SK-N-SH treated with all-trans-retinoic acid at 6 μM for 48 hours (cell line): Measurements from ENCODE around the gene SQOR.

ENCODE experiments used
- ATAC-seq: fragments of 200-7000 bp; cut with Tn5 transposase; 3 replicates; pipeline ENCODE4 v1.9.1; 2020; ENCODE audit warnings: mild to moderate bottlenecking, moderate library complexity
- ARNTL ChIP-seq: fragments of 450-650 bp; formaldehyde crosslinking; IDR thresholded peaks from 2 replicates; pipeline ENCODE4 v1.5.0; 2020; ENCODE audit warnings: low read depth, mild to moderate bottlenecking, moderate library complexity, borderline replicate concordance
- BACH2 ChIP-seq: fragments of 250-450 bp; sonication (Bioruptor Pico); IDR thresholded peaks from 2 replicates; pipeline ENCODE4 v1.9.0; 2021; ENCODE audit warnings: mild to moderate bottlenecking, borderline replicate concordance
- CSDC2 ChIP-seq: fragments of 250-450 bp; sonication (Bioruptor Pico); IDR thresholded peaks from 2 replicates; pipeline ENCODE4 v1.5.0; 2020; ENCODE audit warnings: mild to moderate bottlenecking, moderate library complexity
- ESRRG ChIP-seq: fragments of 250-450 bp; sonication (Bioruptor Pico); IDR thresholded peaks from 2 replicates; pipeline ENCODE4 v1.6.1; 2021; ENCODE audit warnings: mild to moderate bottlenecking
- GLIS3 ChIP-seq: fragments of 250-450 bp; sonication (Bioruptor Pico); IDR thresholded peaks from 2 replicates; pipeline ENCODE4 v1.5.0; 2020; ENCODE audit warnings: mild to moderate bottlenecking, moderate library complexity
- ISL1 ChIP-seq: fragments of 250-450 bp; sonication (Bioruptor Pico); IDR thresholded peaks from 2 replicates; pipeline ENCODE4 v2.1.2; 2022; ENCODE audit warnings: mild to moderate bottlenecking, moderate library complexity
- OSR1 ChIP-seq: fragments of 250-450 bp; sonication (Bioruptor Pico); IDR thresholded peaks from 2 replicates; pipeline ENCODE4 v1.8.0; 2022; ENCODE audit warnings: moderate library complexity, mild to moderate bottlenecking, inconsistent platforms
- PPARA ChIP-seq: fragments of 250-450 bp; sonication (Bioruptor Pico); IDR thresholded peaks from 2 replicates; pipeline ENCODE4 v1.5.0; 2020; ENCODE audit warnings: mild to moderate bottlenecking, borderline replicate concordance
- RARB ChIP-seq: fragments of 250-450 bp; sonication (Bioruptor Pico); IDR thresholded peaks from 2 replicates; pipeline ENCODE4 v1.8.0; 2021; ENCODE audit warnings: mild to moderate bottlenecking, moderate library complexity
- SNAI2 ChIP-seq: fragments of 250-450 bp; sonication (Bioruptor Pico); IDR thresholded peaks from 2 replicates; pipeline ENCODE4 v1.5.0; 2020; ENCODE audit warnings: mild to moderate bottlenecking, moderate library complexity
- TCF4 ChIP-seq: fragments of 250-450 bp; sonication (Bioruptor Pico); IDR thresholded peaks from 2 replicates; pipeline ENCODE4 v1.8.0; 2021; ENCODE audit warnings: mild to moderate bottlenecking, moderate library complexity, borderline replicate concordance
- TOX ChIP-seq: fragments of 250-450 bp; sonication (Bioruptor Pico); IDR thresholded peaks from 2 replicates; pipeline ENCODE4 v1.8.0; 2021; ENCODE audit warnings: mild to moderate bottlenecking, moderate library complexity, borderline replicate concordance
- ZC3H10 ChIP-seq: fragments of 250-450 bp; sonication (Bioruptor Pico); IDR thresholded peaks from 2 replicates; pipeline ENCODE4 v1.5.1; 2021; ENCODE audit warnings: mild to moderate bottlenecking, moderate library complexity
- ZFP3 ChIP-seq: fragments of 250-450 bp; sonication (Bioruptor Pico); IDR thresholded peaks from 2 replicates; pipeline ENCODE4 v1.5.0; 2020; ENCODE audit warnings: mild to moderate bottlenecking, moderate library complexity
- ZFP30 ChIP-seq: fragments of 450-650 bp; formaldehyde crosslinking; IDR thresholded peaks from 2 replicates; pipeline ENCODE4 v1.5.0; 2022; ENCODE audit warnings: mild to moderate bottlenecking, moderate library complexity
- ZNF565 ChIP-seq: fragments of 450-650 bp; formaldehyde crosslinking; conservative IDR thresholded peaks from 2 replicates; pipeline ENCODE4 v1.5.0; 2020; ENCODE audit warnings: low read depth, mild to moderate bottlenecking, moderate library complexity
- ZNF70 ChIP-seq: fragments of 450-650 bp; formaldehyde crosslinking; IDR thresholded peaks from 2 replicates; pipeline ENCODE4 v1.5.0; 2020; ENCODE audit warnings: mild to moderate bottlenecking, moderate library complexity
- TF ChIP-seq, protein P1 (sequence below): fragments of 250-450 bp; sonication (Bioruptor Pico); IDR thresholded peaks from 2 replicates; pipeline ENCODE4 v1.8.0; 2021; ENCODE audit warnings: low read depth, mild to moderate bottlenecking, moderate library complexity, borderline replicate concordance
- TF ChIP-seq, protein P2 (sequence below): fragments of 250-450 bp; sonication (Bioruptor Pico); IDR thresholded peaks from 2 replicates; pipeline ENCODE4 v1.5.1; 2020; ENCODE audit warnings: low read depth, mild to moderate bottlenecking, moderate library complexity
- TF ChIP-seq, protein P3 (sequence below): fragments of 250-450 bp; sonication (Bioruptor Pico); IDR thresholded peaks from 2 replicates; pipeline ENCODE4 v1.8.0; 2020; ENCODE audit warnings: mild to moderate bottlenecking, moderate library complexity, borderline replicate concordance
- TF ChIP-seq, protein P4 (sequence below): fragments of 250-450 bp; sonication (Bioruptor Pico); IDR thresholded peaks from 2 replicates; pipeline ENCODE4 v1.5.0; 2020; ENCODE audit warnings: mild to moderate bottlenecking, moderate library complexity
- TF ChIP-seq, protein P5 (sequence below): fragments of 250-450 bp; sonication (Bioruptor Pico); IDR thresholded peaks from 2 replicates; pipeline ENCODE4 v1.5.1; 2021; ENCODE audit warnings: mild to moderate bottlenecking, moderate library complexity

SQOR gene

DNA sequence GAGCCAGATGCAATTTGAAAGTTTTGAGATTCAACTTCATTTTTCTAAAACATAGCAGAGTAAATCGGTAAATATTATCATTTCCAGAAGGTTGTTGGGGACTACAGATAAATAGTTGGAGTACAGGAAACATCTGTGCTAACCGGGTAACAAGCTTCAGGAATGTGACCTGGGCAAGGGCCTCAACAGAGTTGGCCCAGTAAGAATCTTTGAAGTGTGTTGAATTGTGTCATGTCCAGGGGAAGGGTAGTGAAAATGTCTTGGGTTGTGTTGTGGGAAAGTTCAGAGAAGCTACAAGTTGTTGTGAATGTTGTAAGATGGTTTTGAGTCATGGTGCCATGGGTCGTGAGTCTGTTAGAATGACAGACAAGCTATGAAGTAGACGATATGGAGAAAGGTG is 35.7 kb downstream of the SQOR start:
- ATAC-seq, result no peak
- TF ChIP-seq TOX (CRISPR knock-in tag) (no peak), OSR1 (CRISPR knock-in tag) (no peak), RARB (CRISPR knock-in tag) (no peak), TCF4 (no peak), BACH2 (no peak)
- TF ChIP-seq, protein P1, sequence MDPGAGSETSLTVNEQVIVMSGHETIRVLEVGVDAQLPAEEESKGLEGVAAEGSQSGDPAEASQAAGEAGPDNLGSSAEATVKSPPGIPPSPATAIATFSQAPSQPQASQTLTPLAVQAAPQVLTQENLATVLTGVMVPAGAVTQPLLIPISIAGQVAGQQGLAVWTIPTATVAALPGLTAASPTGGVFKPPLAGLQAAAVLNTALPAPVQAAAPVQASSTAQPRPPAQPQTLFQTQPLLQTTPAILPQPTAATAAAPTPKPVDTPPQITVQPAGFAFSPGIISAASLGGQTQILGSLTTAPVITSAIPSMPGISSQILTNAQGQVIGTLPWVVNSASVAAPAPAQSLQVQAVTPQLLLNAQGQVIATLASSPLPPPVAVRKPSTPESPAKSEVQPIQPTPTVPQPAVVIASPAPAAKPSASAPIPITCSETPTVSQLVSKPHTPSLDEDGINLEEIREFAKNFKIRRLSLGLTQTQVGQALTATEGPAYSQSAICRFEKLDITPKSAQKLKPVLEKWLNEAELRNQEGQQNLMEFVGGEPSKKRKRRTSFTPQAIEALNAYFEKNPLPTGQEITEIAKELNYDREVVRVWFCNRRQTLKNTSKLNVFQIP (CRISPR knock-in tag), result no peak

DNA sequence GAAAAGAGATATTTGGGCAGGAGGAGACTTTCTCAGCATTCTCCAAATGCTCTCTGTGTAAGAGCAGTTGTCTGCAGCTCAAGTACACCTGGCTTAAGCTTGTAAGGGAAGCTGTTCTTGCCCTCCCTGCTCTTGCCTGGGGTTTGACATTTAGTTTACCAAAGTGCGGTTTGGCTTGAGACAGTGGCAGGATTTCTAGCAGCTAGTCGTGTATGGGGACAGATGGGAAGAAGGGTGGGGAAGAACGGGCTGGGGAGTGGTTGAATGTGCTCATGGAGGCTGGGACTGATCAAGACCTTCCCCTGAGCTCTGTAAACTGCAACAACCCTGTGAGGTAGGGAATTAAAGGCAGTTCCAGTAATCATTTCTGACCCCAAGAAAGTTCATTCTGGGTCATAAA is 39.8 kb downstream of the SQOR start:
- no peak for TF ChIP-seq SNAI2 (CRISPR knock-in tag)
- no peak for TF ChIP-seq GLIS3 (CRISPR knock-in tag)
- no peak for TF ChIP-seq ESRRG
- TF ChIP-seq, protein P1 (CRISPR knock-in tag), result no peak
- TF ChIP-seq ZFP30 (CRISPR knock-in tag), result no peak
- no peak for TF ChIP-seq ZNF565 (CRISPR knock-in tag)
- TF ChIP-seq ZC3H10, result no peak
- TF ChIP-seq, protein P2, sequence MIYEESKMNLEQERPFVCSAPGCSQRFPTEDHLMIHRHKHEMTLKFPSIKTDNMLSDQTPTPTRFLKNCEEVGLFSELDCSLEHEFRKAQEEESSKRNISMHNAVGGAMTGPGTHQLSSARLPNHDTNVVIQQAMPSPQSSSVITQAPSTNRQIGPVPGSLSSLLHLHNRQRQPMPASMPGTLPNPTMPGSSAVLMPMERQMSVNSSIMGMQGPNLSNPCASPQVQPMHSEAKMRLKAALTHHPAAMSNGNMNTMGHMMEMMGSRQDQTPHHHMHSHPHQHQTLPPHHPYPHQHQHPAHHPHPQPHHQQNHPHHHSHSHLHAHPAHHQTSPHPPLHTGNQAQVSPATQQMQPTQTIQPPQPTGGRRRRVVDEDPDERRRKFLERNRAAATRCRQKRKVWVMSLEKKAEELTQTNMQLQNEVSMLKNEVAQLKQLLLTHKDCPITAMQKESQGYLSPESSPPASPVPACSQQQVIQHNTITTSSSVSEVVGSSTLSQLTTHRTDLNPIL, result no peak
- TF ChIP-seq BACH2, result no peak
- TF ChIP-seq TCF4, result no peak
- TF ChIP-seq OSR1 (CRISPR knock-in tag), result no peak
- TF ChIP-seq PPARA (CRISPR knock-in tag), result no peak
- TF ChIP-seq ARNTL (CRISPR knock-in tag), result no peak
- TF ChIP-seq ZFP3 (CRISPR knock-in tag), result no peak
- no peak for TF ChIP-seq CSDC2 (CRISPR knock-in tag)
- TF ChIP-seq ZNF70, result no peak
- TF ChIP-seq, protein P3, sequence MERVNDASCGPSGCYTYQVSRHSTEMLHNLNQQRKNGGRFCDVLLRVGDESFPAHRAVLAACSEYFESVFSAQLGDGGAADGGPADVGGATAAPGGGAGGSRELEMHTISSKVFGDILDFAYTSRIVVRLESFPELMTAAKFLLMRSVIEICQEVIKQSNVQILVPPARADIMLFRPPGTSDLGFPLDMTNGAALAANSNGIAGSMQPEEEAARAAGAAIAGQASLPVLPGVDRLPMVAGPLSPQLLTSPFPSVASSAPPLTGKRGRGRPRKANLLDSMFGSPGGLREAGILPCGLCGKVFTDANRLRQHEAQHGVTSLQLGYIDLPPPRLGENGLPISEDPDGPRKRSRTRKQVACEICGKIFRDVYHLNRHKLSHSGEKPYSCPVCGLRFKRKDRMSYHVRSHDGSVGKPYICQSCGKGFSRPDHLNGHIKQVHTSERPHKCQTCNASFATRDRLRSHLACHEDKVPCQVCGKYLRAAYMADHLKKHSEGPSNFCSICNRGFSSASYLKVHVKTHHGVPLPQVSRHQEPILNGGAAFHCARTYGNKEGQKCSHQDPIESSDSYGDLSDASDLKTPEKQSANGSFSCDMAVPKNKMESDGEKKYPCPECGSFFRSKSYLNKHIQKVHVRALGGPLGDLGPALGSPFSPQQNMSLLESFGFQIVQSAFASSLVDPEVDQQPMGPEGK (CRISPR knock-in tag), result no peak
- ATAC-seq, result no peak

DNA sequence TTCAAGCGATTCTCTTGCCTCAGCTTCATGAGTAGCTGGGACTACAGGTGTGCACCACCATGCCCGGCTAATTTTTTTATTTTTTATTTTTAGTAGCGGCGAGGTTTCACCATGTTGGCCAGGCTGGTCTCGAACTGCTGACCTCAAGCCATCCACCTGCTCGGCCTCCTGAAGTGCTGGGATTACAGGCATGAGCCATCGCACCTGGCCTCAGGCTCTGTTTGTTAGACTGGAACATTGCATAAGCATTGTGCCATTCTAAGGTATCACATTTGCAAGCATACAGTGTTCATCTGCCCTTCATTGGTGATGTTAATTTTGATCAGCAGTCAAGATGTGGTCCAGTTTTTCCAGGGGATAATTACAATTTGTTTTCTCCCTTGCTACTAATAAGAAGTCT is 43.0 kb downstream of the SQOR start:
- no peak for ATAC-seq
- TF ChIP-seq TCF4 (no peak), ZNF70 (no peak), CSDC2 (CRISPR knock-in tag) (no peak), ISL1 (CRISPR knock-in tag) (no peak), ZFP3 (CRISPR knock-in tag) (no peak), ZFP30 (CRISPR knock-in tag) (no peak), TOX (CRISPR knock-in tag) (no peak), OSR1 (CRISPR knock-in tag) (no peak)
- TF ChIP-seq, protein P4, sequence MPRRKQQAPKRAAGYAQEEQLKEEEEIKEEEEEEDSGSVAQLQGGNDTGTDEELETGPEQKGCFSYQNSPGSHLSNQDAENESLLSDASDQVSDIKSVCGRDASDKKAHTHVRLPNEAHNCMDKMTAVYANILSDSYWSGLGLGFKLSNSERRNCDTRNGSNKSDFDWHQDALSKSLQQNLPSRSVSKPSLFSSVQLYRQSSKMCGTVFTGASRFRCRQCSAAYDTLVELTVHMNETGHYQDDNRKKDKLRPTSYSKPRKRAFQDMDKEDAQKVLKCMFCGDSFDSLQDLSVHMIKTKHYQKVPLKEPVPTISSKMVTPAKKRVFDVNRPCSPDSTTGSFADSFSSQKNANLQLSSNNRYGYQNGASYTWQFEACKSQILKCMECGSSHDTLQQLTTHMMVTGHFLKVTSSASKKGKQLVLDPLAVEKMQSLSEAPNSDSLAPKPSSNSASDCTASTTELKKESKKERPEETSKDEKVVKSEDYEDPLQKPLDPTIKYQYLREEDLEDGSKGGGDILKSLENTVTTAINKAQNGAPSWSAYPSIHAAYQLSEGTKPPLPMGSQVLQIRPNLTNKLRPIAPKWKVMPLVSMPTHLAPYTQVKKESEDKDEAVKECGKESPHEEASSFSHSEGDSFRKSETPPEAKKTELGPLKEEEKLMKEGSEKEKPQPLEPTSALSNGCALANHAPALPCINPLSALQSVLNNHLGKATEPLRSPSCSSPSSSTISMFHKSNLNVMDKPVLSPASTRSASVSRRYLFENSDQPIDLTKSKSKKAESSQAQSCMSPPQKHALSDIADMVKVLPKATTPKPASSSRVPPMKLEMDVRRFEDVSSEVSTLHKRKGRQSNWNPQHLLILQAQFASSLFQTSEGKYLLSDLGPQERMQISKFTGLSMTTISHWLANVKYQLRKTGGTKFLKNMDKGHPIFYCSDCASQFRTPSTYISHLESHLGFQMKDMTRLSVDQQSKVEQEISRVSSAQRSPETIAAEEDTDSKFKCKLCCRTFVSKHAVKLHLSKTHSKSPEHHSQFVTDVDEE (CRISPR knock-in tag), result no peak
- TF ChIP-seq, protein P1 (CRISPR knock-in tag), result no peak
- TF ChIP-seq, protein P3 (CRISPR knock-in tag), result no peak
- TF ChIP-seq, protein P5, sequence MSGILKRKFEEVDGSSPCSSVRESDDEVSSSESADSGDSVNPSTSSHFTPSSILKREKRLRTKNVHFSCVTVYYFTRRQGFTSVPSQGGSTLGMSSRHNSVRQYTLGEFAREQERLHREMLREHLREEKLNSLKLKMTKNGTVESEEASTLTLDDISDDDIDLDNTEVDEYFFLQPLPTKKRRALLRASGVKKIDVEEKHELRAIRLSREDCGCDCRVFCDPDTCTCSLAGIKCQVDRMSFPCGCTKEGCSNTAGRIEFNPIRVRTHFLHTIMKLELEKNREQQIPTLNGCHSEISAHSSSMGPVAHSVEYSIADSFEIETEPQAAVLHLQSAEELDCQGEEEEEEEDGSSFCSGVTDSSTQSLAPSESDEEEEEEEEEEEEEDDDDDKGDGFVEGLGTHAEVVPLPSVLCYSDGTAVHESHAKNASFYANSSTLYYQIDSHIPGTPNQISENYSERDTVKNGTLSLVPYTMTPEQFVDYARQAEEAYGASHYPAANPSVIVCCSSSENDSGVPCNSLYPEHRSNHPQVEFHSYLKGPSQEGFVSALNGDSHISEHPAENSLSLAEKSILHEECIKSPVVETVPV (CRISPR knock-in tag), result no peak
